HG02642 (cell line): ENCODE data around the gene SNAPC4.

Experiments
- ATAC-seq: cut with Tn5 transposase; IDR thresholded peaks from one replicate; pipeline ENCODE4 v1.9.1; 2021; ENCODE audit warnings: mild to moderate bottlenecking; ENCODE audit not compliant: unreplicated experiment, poor library complexity

SNAPC4 gene

GRCh38 chr9:136400038-136400834, at the start of gene SNAPC4:
Gene SNAPC4, minus strand, starts transcription at chr9:136400170. Its CDS starts 1,742 bp downstream, at chr9:136398428.
- ATAC-seq: peak; percentile 70

GRCh38 chr9:136448655-136449054, 48.7 kb upstream of the SNAPC4 start:
- ATAC-seq: no peak

- no peak for ATAC-seq
These were observed 47.3 kb upstream of the SNAPC4 start for GRCh38 chr9:136447173-136447778.

GRCh38 chr9:136445799-136446198, 45.8 kb upstream of the SNAPC4 start:
- ATAC-seq: no peak

- ATAC-seq: no peak
These were observed 44.1 kb upstream of the SNAPC4 start for GRCh38 chr9:136444102-136444501.

- no peak for ATAC-seq
These were observed 43.7 kb upstream of the SNAPC4 start for GRCh38 chr9:136443687-136444086.

GRCh38 chr9:136443087-136443486, 43.1 kb upstream of the SNAPC4 start:
- ATAC-seq: no peak

GRCh38 chr9:136442265-136442664, 42.3 kb upstream of the SNAPC4 start:
- no peak for ATAC-seq

GRCh38 chr9:136441681-136442245, 41.8 kb upstream of the SNAPC4 start:
- ATAC-seq: no peak

- ATAC-seq: no peak
These were observed 41.3 kb upstream of the SNAPC4 start for GRCh38 chr9:136441191-136441680.

- peak; percentile 76 for ATAC-seq
These were observed 39.8 kb upstream of the SNAPC4 start, which contains the start of gene INPP5E for GRCh38 chr9:136439481-136440408. Gene INPP5E, minus strand, starts transcription at chr9:136439845. Its CDS starts 426 bp downstream, at chr9:136439419.

GRCh38 chr9:136438548-136439480, 38.8 kb upstream of the SNAPC4 start:
- peak; percentile 41 for ATAC-seq

GRCh38 chr9:136437839-136438547, 38.0 kb upstream of the SNAPC4 start:
- ATAC-seq: no peak

GRCh38 chr9:136437430-136437829, 37.5 kb upstream of the SNAPC4 start:
- no peak for ATAC-seq

GRCh38 chr9:136436055-136436634, 36.2 kb upstream of the SNAPC4 start:
- ATAC-seq: no peak

- no peak for ATAC-seq
These were observed 34.7 kb upstream of the SNAPC4 start for GRCh38 chr9:136434580-136435169.

GRCh38 chr9:136433849-136434579, 34.0 kb upstream of the SNAPC4 start:
- ATAC-seq: no peak
